ENCODE measurements around the gene GLG1.

DNA sequence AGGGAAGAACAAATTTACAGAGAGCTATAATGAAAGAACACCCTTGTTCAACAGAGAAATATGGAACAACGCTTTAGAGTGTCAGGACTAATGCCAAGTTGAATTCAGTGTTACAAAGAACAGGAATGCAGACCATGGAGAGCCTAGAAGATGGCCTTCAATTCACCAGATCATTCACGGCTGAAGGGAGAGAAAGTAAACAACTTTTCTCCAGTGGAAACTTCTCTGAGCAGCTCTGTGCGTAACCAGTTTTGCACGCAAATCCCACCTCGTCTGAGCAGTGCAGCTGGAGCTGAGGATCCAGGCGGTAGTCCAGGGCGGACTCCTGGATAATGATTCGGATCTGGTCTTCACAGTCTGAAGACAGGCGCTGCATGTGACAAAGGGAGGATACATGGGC lies 145.1 kb downstream of the GLG1 start:
- TF ChIP-seq, protein P1, sequence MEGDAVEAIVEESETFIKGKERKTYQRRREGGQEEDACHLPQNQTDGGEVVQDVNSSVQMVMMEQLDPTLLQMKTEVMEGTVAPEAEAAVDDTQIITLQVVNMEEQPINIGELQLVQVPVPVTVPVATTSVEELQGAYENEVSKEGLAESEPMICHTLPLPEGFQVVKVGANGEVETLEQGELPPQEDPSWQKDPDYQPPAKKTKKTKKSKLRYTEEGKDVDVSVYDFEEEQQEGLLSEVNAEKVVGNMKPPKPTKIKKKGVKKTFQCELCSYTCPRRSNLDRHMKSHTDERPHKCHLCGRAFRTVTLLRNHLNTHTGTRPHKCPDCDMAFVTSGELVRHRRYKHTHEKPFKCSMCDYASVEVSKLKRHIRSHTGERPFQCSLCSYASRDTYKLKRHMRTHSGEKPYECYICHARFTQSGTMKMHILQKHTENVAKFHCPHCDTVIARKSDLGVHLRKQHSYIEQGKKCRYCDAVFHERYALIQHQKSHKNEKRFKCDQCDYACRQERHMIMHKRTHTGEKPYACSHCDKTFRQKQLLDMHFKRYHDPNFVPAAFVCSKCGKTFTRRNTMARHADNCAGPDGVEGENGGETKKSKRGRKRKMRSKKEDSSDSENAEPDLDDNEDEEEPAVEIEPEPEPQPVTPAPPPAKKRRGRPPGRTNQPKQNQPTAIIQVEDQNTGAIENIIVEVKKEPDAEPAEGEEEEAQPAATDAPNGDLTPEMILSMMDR (conservative IDR thresholded peaks at IDR 0.05 in 1 of 2, IDR thresholded peaks at IDR 0.05 in 1 of 2; ENCODE audit: extremely low read depth in 1 of 2, insufficient read depth in 1 of 2, low read depth in 1 of 2, low read length in 2 of 2): no peak
- no peak for TF ChIP-seq EZH2 (IDR thresholded peaks at IDR 0.05; ENCODE audit: borderline replicate concordance, low read length)
